Measurements from ENCODE around the gene DDX54. TPM values are rescaled to one million over a fixed set of nuclear protein-coding genes. Genes with fewer than 3 reads are reported as not detected.
"Not testable (repeated sequence)": the region's sequence is repeated elsewhere in the genome, so short reads cannot be mapped to it uniquely, and the experiment has no call there.

DDX54 gene
- total RNA-seq, 1 donor from 2014 or later: 53.5 TPM

DNA sequence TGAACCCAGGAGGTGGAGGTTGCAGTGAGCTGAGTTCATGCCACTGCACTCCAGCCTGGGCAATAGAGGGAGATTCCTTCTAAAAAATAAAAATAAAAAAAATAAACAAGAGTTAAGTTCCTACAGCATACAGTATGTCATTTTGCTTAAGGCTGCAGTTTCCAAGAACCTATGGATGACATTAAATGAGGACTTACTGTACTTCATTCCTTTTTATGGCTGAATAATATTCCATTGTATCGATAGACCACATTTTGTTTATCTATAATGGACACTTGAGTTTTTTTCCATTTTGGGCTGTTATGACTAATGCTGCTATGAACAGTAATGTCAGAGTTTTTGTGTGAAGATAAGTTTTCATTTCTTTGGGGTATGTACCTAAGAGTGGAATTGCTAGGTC, 67.1 kb downstream of the DDX54 start:
- no peak overlapping the region for H3K27ac Mint-ChIP-seq (ENCODE audit: unreplicated experiment)
- Histone ChIP-seq H4K20me1 (ENCODE audit: insufficient read depth, low read length) (no peaks in the 10 kb centered on the region), H3K4me2 (ENCODE audit: low read length) (no peak overlapping the region), H3K9me3 (ENCODE audit: insufficient read depth, low read depth, low read length) (no peaks in the 10 kb centered on the region), H3K36me3 (ENCODE audit: insufficient read depth, low read length) (no peaks in the 10 kb centered on the region), H3K79me2 (ENCODE audit: insufficient read depth, low read length) (no peaks in the 10 kb centered on the region), H3K4me3 (ENCODE audit: insufficient read depth, low read depth, low read length) (no peak overlapping the region), H2AFZ (ENCODE audit: low read depth, low read length) (no peak overlapping the region), H3K27ac (ENCODE audit: low read depth, low read length) (no peak overlapping the region), H3K4me1 (ENCODE audit: insufficient read depth, low read length) (no peaks in the 10 kb centered on the region), H3K27me3 (ENCODE audit: insufficient read depth, low read length) (no peaks in the 10 kb centered on the region), H3K9ac (ENCODE audit: low read length) (no peak overlapping the region)
- no peak for TF ChIP-seq EZH2 (IDR thresholded peaks at IDR 0.05; ENCODE audit: insufficient read depth, low read length)
- TF ChIP-seq, protein P1, sequence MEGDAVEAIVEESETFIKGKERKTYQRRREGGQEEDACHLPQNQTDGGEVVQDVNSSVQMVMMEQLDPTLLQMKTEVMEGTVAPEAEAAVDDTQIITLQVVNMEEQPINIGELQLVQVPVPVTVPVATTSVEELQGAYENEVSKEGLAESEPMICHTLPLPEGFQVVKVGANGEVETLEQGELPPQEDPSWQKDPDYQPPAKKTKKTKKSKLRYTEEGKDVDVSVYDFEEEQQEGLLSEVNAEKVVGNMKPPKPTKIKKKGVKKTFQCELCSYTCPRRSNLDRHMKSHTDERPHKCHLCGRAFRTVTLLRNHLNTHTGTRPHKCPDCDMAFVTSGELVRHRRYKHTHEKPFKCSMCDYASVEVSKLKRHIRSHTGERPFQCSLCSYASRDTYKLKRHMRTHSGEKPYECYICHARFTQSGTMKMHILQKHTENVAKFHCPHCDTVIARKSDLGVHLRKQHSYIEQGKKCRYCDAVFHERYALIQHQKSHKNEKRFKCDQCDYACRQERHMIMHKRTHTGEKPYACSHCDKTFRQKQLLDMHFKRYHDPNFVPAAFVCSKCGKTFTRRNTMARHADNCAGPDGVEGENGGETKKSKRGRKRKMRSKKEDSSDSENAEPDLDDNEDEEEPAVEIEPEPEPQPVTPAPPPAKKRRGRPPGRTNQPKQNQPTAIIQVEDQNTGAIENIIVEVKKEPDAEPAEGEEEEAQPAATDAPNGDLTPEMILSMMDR (IDR thresholded peaks at IDR 0.05; ENCODE audit: insufficient read depth, low read depth, low read length): no peak
- H3K9me3 Mint-ChIP-seq (ENCODE audit: unreplicated experiment): peaks cover 8% of the 10 kb centered on the region
- H3K36me3 Mint-ChIP-seq (ENCODE audit: low read depth, unreplicated experiment): no peaks in the 10 kb centered on the region
- peaks cover 41% of the 10 kb centered on the region for H3K27me3 Mint-ChIP-seq (ENCODE audit: low read depth, unreplicated experiment)
- H3K4me1 Mint-ChIP-seq (ENCODE audit: low read depth, unreplicated experiment): no peaks in the 10 kb centered on the region
- H3K4me3 Mint-ChIP-seq (ENCODE audit: unreplicated experiment): no peak overlapping the region
- no peak for DNase-seq (ENCODE audit: low read depth)
- FAIRE-seq: no peak

DNA sequence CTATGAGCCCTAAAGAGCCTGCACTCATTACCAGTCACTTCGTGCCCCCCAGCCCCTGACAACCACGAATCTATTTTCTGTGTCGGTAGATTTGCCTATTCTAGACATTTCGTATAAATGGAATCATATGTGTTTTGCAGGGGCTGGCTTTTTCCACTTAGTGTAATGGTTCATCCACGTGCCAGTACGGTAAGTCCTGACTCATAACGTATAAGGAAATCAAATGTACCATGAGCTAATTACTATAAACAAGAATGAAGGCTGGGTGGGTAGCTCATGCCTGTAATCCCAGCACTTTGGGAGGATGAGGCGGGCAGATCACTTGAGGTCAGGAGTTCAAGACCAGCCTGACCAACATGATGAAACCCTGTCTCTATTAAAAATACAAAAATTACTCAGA, 67.6 kb downstream of the DDX54 start:
- H3K79me2 ChIP-seq (ENCODE audit: insufficient read depth, low read length); H3K9ac ChIP-seq (ENCODE audit: low read length); H3K4me1 Mint-ChIP-seq (ENCODE audit: low read depth, unreplicated experiment); H3K36me3 ChIP-seq (ENCODE audit: insufficient read depth, low read length); H3K27ac Mint-ChIP-seq (ENCODE audit: unreplicated experiment); H4K20me1 ChIP-seq (ENCODE audit: insufficient read depth, low read length); H3K9me3 ChIP-seq (ENCODE audit: insufficient read depth, low read depth, low read length); H3K36me3 Mint-ChIP-seq (ENCODE audit: low read depth, unreplicated experiment); H3K9me3 Mint-ChIP-seq (ENCODE audit: unreplicated experiment); H3K27ac ChIP-seq (ENCODE audit: low read depth, low read length); H3K4me3 ChIP-seq (ENCODE audit: insufficient read depth, low read depth, low read length); H3K4me3 Mint-ChIP-seq (ENCODE audit: unreplicated experiment); H3K4me1 ChIP-seq (ENCODE audit: insufficient read depth, low read length); H3K4me2 ChIP-seq (ENCODE audit: low read length); FAIRE-seq; H3K27me3 ChIP-seq (ENCODE audit: insufficient read depth, low read length); H2AFZ ChIP-seq (ENCODE audit: low read depth, low read length): not testable (repeated sequence)
- H3K27me3 Mint-ChIP-seq (ENCODE audit: low read depth, unreplicated experiment): peaks cover 42% of the 10 kb centered on the region
- peak; percentile 13 for DNase-seq (ENCODE audit: low read depth)

DNA sequence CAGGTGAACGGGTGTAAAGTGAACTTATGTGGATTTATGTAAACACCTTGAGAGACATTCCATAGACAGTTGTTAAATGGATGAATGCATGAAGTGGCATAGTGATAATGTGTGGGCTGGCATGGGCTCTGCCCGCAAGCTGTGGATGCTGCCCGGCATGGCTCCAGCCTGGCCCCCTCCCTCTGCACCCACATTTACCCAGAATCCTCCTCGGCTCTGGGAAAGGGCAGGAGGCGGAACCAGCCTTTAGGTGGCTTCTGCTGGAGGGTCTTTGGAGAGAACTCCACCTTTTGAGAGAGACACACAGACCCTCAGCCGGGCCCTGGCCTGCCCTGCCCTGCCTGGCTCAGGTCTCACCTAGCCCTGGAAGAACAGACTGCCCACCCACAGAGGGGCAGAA, 68.4 kb downstream of the DDX54 start:
- H3K27me3 Mint-ChIP-seq (ENCODE audit: low read depth, unreplicated experiment): peaks cover 41% of the 10 kb centered on the region
- H3K36me3 Mint-ChIP-seq (ENCODE audit: low read depth, unreplicated experiment): no peaks in the 10 kb centered on the region
- FAIRE-seq: no peak

More for the DNA sequence above, 68.4 kb downstream of the DDX54 start:
- DNase-seq (ENCODE audit: low read depth): no peak
- Histone ChIP-seq H3K4me1 (ENCODE audit: insufficient read depth, low read length) (no peaks in the 10 kb centered on the region), H3K27ac (ENCODE audit: low read depth, low read length) (no peak overlapping the region), H3K4me2 (ENCODE audit: low read length) (no peak overlapping the region), H3K9ac (ENCODE audit: low read length) (no peak overlapping the region), H2AFZ (ENCODE audit: low read depth, low read length) (no peak overlapping the region), H3K4me3 (ENCODE audit: insufficient read depth, low read depth, low read length) (no peak overlapping the region), H4K20me1 (ENCODE audit: insufficient read depth, low read length) (no peaks in the 10 kb centered on the region), H3K9me3 (ENCODE audit: insufficient read depth, low read depth, low read length) (no peaks in the 10 kb centered on the region), H3K36me3 (ENCODE audit: insufficient read depth, low read length) (no peaks in the 10 kb centered on the region), H3K27me3 (ENCODE audit: insufficient read depth, low read length) (peaks cover 2% of the 10 kb centered on the region), H3K79me2 (ENCODE audit: insufficient read depth, low read length) (no peaks in the 10 kb centered on the region)
- Mint-ChIP-seq H3K27ac (ENCODE audit: unreplicated experiment) (no peak overlapping the region), H3K4me1 (ENCODE audit: low read depth, unreplicated experiment) (no peaks in the 10 kb centered on the region), H3K4me3 (ENCODE audit: unreplicated experiment) (no peak overlapping the region), H3K9me3 (ENCODE audit: unreplicated experiment) (peaks cover 2% of the 10 kb centered on the region)
- TF ChIP-seq EZH2 (IDR thresholded peaks at IDR 0.05; ENCODE audit: insufficient read depth, low read length): no peak
- TF ChIP-seq, protein P1 (IDR thresholded peaks at IDR 0.05; ENCODE audit: insufficient read depth, low read depth, low read length): no peak

Measured in astrocyte (in vitro differentiated cells and primary cell).